GM12873 (cell line): ENCODE results near the gene HTT-AS.
A peak's percentile ranks its signal among the peaks of the same experiment; 100 is the strongest.

Experiments used
- TF ChIP-seq, protein P1 (sequence below): IDR thresholded peaks from 2 replicates; pipeline ENCODE4 v1.5.1; 2012; ENCODE audit warnings: low read depth, mild to moderate bottlenecking, moderate library complexity, low read length, control low read depth; ENCODE audit not compliant: insufficient read depth; ENCODE audit errors: missing control alignments

Gene HTT-AS

DNA sequence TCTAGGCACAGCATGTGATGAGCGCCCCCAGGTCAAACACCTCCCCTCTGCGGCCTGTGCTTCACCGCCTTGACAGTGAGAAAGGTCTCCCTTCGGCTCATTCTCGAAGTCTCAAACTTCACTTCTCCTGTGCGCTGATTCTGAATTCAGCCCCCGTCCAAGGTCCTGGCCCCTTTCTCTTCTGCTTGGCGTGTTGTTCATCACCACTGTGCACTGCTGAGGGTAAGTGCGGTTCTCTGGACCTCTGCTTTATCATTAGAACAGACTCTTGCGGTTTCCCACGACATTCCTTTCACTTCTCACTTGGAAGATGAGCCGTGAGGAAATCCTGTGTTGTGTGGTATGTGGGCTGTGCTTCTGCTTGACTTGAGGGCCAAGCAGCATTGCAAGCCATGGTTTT, 11.9 kb downstream of the HTT-AS start:
- TF ChIP-seq, protein P1, sequence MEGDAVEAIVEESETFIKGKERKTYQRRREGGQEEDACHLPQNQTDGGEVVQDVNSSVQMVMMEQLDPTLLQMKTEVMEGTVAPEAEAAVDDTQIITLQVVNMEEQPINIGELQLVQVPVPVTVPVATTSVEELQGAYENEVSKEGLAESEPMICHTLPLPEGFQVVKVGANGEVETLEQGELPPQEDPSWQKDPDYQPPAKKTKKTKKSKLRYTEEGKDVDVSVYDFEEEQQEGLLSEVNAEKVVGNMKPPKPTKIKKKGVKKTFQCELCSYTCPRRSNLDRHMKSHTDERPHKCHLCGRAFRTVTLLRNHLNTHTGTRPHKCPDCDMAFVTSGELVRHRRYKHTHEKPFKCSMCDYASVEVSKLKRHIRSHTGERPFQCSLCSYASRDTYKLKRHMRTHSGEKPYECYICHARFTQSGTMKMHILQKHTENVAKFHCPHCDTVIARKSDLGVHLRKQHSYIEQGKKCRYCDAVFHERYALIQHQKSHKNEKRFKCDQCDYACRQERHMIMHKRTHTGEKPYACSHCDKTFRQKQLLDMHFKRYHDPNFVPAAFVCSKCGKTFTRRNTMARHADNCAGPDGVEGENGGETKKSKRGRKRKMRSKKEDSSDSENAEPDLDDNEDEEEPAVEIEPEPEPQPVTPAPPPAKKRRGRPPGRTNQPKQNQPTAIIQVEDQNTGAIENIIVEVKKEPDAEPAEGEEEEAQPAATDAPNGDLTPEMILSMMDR = no peak

DNA sequence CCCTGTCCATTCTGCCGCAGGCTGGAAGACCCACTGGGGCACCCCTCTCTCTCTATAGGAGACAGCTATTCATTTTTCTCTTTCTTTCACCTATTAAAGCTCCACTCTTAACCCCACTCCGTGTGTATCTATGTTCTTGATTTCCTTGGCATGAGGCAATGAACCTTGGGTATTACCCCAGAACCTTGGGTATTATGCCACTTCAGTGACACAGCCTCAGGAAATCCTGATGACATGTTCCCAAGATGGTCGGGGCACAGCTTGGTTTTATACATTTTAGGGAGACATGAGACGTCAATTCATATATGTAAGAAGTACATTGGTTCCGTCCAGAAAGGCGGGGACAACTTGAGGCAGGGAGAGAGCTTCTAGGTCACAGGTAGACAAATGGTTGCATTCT, 13.4 kb downstream of the HTT-AS start:
- TF ChIP-seq, protein P1 = no peak

GRCh38 chr4:3059943-3060342, 14.4 kb downstream of the HTT-AS start:
- TF ChIP-seq, protein P1 = no peak

DNA sequence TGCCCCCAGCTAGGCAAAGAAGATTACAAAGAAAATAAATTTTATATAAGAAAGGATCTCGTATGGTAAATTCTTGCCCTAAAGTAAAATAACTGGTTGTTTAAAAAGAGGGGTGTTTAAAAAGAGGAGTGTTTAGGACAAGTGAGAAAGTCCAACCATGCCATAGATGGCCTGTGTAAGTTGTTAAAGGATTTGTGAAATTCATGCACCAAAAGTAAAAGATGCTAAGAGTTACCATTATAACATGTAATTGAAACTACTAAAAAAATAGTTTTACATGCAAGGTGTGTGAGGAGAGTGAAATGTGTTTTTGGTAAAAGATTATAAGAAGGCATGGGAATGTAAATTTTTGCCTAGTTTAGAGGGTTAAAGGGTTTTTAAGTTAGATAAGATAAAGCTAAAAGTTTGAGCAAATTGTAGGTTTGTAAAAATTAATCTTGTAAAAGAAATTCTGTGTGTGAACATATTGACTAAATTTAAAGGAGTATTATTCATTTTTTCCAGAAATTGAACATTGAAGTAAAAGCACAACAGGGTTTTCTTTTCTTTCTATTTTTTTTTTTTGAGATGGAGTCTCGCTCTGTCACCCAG, 20.1 kb downstream of the HTT-AS start:
- TF ChIP-seq, protein P1 = no peak

DNA sequence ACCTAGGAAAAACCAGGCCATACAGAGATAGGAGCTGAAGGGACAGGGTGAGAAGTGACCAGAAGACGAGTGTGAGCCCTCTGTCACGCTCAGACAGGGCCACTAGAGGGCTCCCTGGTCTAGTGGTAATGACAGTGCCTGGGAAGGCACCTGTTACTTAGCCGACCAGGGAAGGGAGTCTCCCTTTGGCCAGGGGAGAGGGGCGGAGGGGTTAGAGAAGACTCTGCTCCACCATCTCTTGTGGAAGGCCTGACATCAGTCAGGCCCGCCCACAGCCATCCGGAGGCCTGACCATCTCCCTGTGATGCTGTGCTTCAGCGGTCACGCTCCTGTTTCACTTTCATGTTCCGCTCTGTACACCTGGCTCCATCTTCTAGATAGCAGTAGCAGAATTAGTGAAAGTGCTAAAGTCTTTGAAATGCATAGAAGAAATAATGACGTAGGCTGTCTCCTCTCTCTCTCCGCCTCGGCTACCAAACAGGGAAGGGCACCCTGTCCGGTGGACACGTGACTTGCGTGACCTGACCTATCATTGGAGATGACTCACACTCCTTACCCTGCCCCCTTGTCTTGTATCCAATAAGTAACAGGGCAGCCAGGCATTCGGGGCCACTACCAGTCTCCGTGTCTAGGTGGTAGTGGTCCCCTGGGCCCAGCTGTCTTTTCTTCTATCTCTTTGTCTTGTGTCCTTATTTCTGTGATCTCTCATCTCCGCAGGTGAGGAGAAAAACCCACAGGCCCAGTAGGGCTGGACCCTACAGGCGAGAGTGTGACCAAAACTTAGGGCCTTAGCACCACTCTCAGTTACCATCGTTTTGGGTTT, 26.7 kb downstream of the HTT-AS start:
- TF ChIP-seq, protein P1 = peak; percentile 83

DNA sequence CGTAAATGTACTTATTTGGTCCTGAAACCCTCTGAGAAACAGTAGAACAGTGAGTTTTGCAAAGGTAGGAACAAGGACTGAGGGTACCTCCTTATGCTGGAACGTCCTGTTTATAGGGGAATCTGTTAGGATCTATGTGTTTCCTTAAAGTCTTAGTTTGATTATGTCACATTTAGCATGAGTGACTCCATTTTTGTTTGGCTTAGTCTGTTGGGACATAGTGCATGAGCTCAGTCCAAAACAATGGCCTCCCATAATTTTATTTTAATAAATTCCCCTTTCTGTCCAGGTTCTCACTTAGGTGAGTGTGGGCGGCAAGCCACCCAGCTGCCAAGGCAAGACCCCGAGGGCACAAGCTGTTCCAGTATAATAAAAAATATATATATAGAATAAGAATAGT, 27.7 kb downstream of the HTT-AS start:
- TF ChIP-seq, protein P1 = no peak

GRCh38 chr4:3046162-3046561, 28.2 kb downstream of the HTT-AS start:
- TF ChIP-seq, protein P1 = no peak
